ENCODE measurements around the gene CYP2W1. TPM values are rescaled to one million over a fixed set of nuclear protein-coding genes. Genes with fewer than 3 reads are reported as not detected.

CYP2W1 gene
- total RNA-seq, 1 experiment from 2014 or later, result not detected

- CTCF ChIA-PET, result interaction anchor here (1.0 kb wide), 1 partner anchor 77 kb away, joined by 4 read pairs; no protein-coding TSS in a partner anchor
- H3K9me3 ChIP-seq (ENCODE audit: control insufficient read depth in 1 of 2, insufficient read depth in 1 of 2, low read depth in 1 of 2, low read length in 2 of 2), result no peaks in the 10 kb centered on the region
- TF ChIP-seq, protein P1, sequence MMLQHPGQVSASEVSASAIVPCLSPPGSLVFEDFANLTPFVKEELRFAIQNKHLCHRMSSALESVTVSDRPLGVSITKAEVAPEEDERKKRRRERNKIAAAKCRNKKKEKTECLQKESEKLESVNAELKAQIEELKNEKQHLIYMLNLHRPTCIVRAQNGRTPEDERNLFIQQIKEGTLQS (IDR thresholded peaks at IDR 0.05), result no peak
- H3K4me3 ChIP-seq (replicated peaks in 1 of 2; ENCODE audit: low read depth in 1 of 2, low read length in 2 of 2), result no peak overlapping the region
- no peak overlapping the region for H2AFZ ChIP-seq (ENCODE audit: low read depth, low read length, poor library complexity, severe bottlenecking)
- no peaks in the 10 kb centered on the region for H3K27me3 ChIP-seq (ENCODE audit: insufficient read depth, low read length)
- H3K36me3 ChIP-seq (ENCODE audit: control insufficient read depth in 1 of 2, insufficient read depth in 2 of 2, low read length in 2 of 2), result no peaks in the 10 kb centered on the region
- BruUV-seq (replicated peaks), result no TSS peak
- H3K4me2 ChIP-seq (ENCODE audit: low read length), result no peak overlapping the region
- H4K20me1 ChIP-seq (ENCODE audit: insufficient read depth), result no peaks in the 10 kb centered on the region
- ATAC-seq (no peak), DNase-seq (ENCODE audit: low read depth, low spot score) (no peak)
- POLR2A ChIA-PET, result no interaction called here
- intact Hi-C loops (cut with micrococcal nuclease), result no loop called here
- no peaks in the 10 kb centered on the region for H3K9me2 ChIP-seq (ENCODE audit: insufficient read depth)
- peaks cover 2 to 24% of the 10 kb centered on the region in 2 experiments; a peak in 2 of 4 replicates for H3K4me1 ChIP-seq (ENCODE audit: control insufficient read depth in 1 of 2, insufficient read depth in 2 of 2, low read length in 2 of 2)
- RAD21 ChIA-PET (ENCODE audit: low non-redundant PET in 1 of 2, low total read pairs in 2 of 2, uncharacterized antibody in 2 of 2, unreplicated experiment in 2 of 2), result no interaction called here
- H3K27ac ChIP-seq (ENCODE audit: low read depth, low read length), result no peak overlapping the region
- H3K9ac ChIP-seq (ENCODE audit: low read length), result no peak overlapping the region; the same call in 1 of the 2 replicates
- no peaks in the 10 kb centered on the region for H3K79me2 ChIP-seq (ENCODE audit: insufficient read depth, low read length)
Measured at GRCh38 chr7:988963-989529, 6.1 kb downstream of the CYP2W1 start.

- Histone ChIP-seq H3K27me3 (ENCODE audit: insufficient read depth, low read length) (no peaks in the 10 kb centered on the region), H3K27ac (ENCODE audit: low read depth, low read length) (no peak overlapping the region), H3K36me3 (ENCODE audit: control insufficient read depth in 1 of 2, insufficient read depth in 2 of 2, low read length in 2 of 2) (no peaks in the 10 kb centered on the region), H3K4me1 (ENCODE audit: control insufficient read depth in 1 of 2, insufficient read depth in 2 of 2, low read length in 2 of 2) (peaks cover 2 to 24% of the 10 kb centered on the region in 2 experiments; a peak in 2 of 4 replicates), H3K9ac (ENCODE audit: low read length) (no peak overlapping the region), H3K9me3 (ENCODE audit: control insufficient read depth in 1 of 2, insufficient read depth in 1 of 2, low read depth in 1 of 2, low read length in 2 of 2) (no peaks in the 10 kb centered on the region), H2AFZ (ENCODE audit: low read depth, low read length, poor library complexity, severe bottlenecking) (no peak overlapping the region), H3K4me3 (replicated peaks in 1 of 2; ENCODE audit: low read depth in 1 of 2, low read length in 2 of 2) (no peak overlapping the region), H4K20me1 (ENCODE audit: insufficient read depth) (no peaks in the 10 kb centered on the region), H3K79me2 (ENCODE audit: insufficient read depth, low read length) (no peaks in the 10 kb centered on the region), H3K9me2 (ENCODE audit: insufficient read depth) (no peaks in the 10 kb centered on the region), H3K4me2 (ENCODE audit: low read length) (no peak overlapping the region)
- DNase-seq (ENCODE audit: low read depth, low spot score) (no peak), ATAC-seq (no peak)
- CTCF ChIA-PET, result interaction anchor here (0.6 kb wide), 1 partner anchor 187 kb away, joined by 4 read pairs; no protein-coding TSS in a partner anchor
- POLR2A ChIA-PET, result no interaction called here
- no TSS peak for BruUV-seq (replicated peaks)
- intact Hi-C loops (cut with micrococcal nuclease), result loop anchor here (5.0 kb wide), 1 partner anchor 147 kb away; a partner anchor contains a TSS
- RAD21 ChIA-PET (ENCODE audit: low non-redundant PET in 1 of 2, low total read pairs in 2 of 2, uncharacterized antibody in 2 of 2, unreplicated experiment in 2 of 2), result no interaction called here
- TF ChIP-seq SP1 (IDR thresholded peaks at IDR 0.05; ENCODE audit: low read depth) (no peak), EZH2phosphoT487 (IDR thresholded peaks at IDR 0.05; ENCODE audit: borderline replicate concordance) (no peak), CTCF (IDR thresholded peaks at IDR 0.05 in 2 of 3, conservative IDR thresholded peaks at IDR 0.05 in 1 of 3; ENCODE audit: borderline replicate concordance in 1 of 3, insufficient read depth in 1 of 3, low read depth in 2 of 3, low read length in 2 of 3) (no peak), ELF1 (IDR thresholded peaks at IDR 0.05; ENCODE audit: borderline replicate concordance, low read depth) (no peak), CBX3 (IDR thresholded peaks at IDR 0.05; ENCODE audit: low read depth) (no peak), ZNF274 (IDR thresholded peaks at IDR 0.05; ENCODE audit: low read depth, low read length) (no peak), POLR2A (IDR thresholded peaks at IDR 0.05; ENCODE audit: borderline replicate concordance, extremely low read depth, insufficient read depth, insufficient read length) (no peak), SIN3A (IDR thresholded peaks at IDR 0.05; ENCODE audit: low read depth) (no peak), CEBPB (IDR thresholded peaks at IDR 0.05; ENCODE audit: low read depth) (no peak), EZH2 (IDR thresholded peaks at IDR 0.05) (no peak)
- TF ChIP-seq, protein P1 (IDR thresholded peaks at IDR 0.05), result no peak
- TF ChIP-seq, protein P2, sequence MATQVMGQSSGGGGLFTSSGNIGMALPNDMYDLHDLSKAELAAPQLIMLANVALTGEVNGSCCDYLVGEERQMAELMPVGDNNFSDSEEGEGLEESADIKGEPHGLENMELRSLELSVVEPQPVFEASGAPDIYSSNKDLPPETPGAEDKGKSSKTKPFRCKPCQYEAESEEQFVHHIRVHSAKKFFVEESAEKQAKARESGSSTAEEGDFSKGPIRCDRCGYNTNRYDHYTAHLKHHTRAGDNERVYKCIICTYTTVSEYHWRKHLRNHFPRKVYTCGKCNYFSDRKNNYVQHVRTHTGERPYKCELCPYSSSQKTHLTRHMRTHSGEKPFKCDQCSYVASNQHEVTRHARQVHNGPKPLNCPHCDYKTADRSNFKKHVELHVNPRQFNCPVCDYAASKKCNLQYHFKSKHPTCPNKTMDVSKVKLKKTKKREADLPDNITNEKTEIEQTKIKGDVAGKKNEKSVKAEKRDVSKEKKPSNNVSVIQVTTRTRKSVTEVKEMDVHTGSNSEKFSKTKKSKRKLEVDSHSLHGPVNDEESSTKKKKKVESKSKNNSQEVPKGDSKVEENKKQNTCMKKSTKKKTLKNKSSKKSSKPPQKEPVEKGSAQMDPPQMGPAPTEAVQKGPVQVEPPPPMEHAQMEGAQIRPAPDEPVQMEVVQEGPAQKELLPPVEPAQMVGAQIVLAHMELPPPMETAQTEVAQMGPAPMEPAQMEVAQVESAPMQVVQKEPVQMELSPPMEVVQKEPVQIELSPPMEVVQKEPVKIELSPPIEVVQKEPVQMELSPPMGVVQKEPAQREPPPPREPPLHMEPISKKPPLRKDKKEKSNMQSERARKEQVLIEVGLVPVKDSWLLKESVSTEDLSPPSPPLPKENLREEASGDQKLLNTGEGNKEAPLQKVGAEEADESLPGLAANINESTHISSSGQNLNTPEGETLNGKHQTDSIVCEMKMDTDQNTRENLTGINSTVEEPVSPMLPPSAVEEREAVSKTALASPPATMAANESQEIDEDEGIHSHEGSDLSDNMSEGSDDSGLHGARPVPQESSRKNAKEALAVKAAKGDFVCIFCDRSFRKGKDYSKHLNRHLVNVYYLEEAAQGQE (IDR thresholded peaks at IDR 0.05; ENCODE audit: low read depth), result no peak
- TF ChIP-seq, protein P3, sequence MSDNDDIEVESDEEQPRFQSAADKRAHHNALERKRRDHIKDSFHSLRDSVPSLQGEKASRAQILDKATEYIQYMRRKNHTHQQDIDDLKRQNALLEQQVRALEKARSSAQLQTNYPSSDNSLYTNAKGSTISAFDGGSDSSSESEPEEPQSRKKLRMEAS (IDR thresholded peaks at IDR 0.05), result no peak
Measured at GRCh38 chr7:990352-990932, 7.5 kb downstream of the CYP2W1 start.
